Cardiac muscle cell (in vitro differentiated cells and primary cell): ENCODE measurements around the gene PLXND1. TPM values are rescaled to one million over a fixed set of nuclear protein-coding genes. Genes with fewer than 3 reads are reported as not detected.
A peak's percentile ranks its signal among the peaks of the same experiment; 100 is the strongest.

Experiments
- DNase-seq, 2 donors: peaks; one replicate each; pipeline versions ENCODE4 v3.0.0 to v3.0.0-alpha.2; 2010 to 2017; ENCODE audit warnings: low read depth in 1 of 2, low spot score in 1 of 2
- H3K27ac ChIP-seq: fragments of 200-600 bp; sonication (generic); 2 replicates; pipeline ENCODE4 v1.5.1; 2016
- H3K27me3 ChIP-seq: fragments of 200-600 bp; sonication (generic); 2 replicates; pipeline ENCODE4 v1.6.0; 2016; ENCODE audit warnings: control low read depth
- H3K36me3 ChIP-seq: fragments of 200-600 bp; sonication (generic); 2 replicates; pipeline ENCODE4 v1.5.1; 2016; ENCODE audit warnings: control low read depth
- H3K4me1 ChIP-seq: fragments of 200-600 bp; sonication (generic); 2 replicates; pipeline ENCODE4 v1.8.1; 2017; ENCODE audit warnings: low read depth, mild to moderate bottlenecking, mixed run types
- H3K4me3 ChIP-seq: fragments of 200-600 bp; sonication (generic); 2 replicates; pipeline ENCODE4 v1.5.1; 2016; ENCODE audit warnings: mild to moderate bottlenecking
- H3K9me3 ChIP-seq: fragments of 200-600 bp; sonication (generic); 2 replicates; pipeline ENCODE4 v1.5.1; 2017; ENCODE audit warnings: low read depth, mild to moderate bottlenecking, control low read depth
- polyA plus RNA-seq: library from polyadenylated mRNA; unstranded; fragments of >200 nt; fragmentation: Nextera tagmentation; extraction: Ambion mirVana; gene quantifications from 2 replicates; pipeline ENCODE4 v1.2.1, GENCODE V29; 2016
- total RNA-seq: library from RNA; depleted of rRNA; stranded (reverse); fragments of >200 nt; gene quantifications from 2 replicates; pipeline ENCODE4 v1.2.3, GENCODE V29; 2016
- TF ChIP-seq, protein P1 (sequence below): IDR thresholded peaks from 2 replicates; pipeline ENCODE4 v1.5.1; 2012; ENCODE audit warnings: low read depth, mild to moderate bottlenecking, low read length

Gene PLXND1
- total and polyA plus RNA-seq, 2 experiments from 2014 or later = 15.0 to 56.5 TPM

DNA sequence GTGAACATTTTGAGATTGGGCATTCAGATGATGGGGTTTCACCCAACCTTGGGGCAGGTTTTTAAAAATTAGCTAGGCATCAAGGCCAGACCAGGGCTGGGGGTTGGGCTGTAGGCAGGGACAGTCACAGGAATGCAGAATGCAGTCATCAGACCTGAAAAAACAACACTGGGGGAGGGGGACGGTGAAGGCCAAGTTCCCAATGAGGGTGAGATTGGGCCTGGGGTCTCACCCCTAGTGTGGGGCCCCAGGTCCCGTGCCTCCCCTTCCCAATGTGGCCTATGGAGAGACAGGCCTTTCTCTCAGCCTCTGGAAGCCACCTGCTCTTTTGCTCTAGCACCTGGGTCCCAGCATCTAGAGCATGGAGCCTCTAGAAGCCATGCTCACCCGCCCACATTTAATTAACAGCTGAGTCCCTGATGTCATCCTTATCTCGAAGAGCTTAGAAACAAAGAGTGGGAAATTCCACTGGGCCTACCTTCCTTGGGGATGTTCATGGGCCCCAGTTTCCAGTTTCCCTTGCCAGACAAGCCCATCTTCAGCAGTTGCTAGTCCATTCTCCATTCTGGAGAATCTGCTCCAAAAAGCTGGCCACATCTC, 71.9 kb downstream of the PLXND1 start:
- H3K36me3 ChIP-seq = no peaks in the 10 kb centered on the region
- no peaks in the 10 kb centered on the region for H3K27me3 ChIP-seq
- DNase-seq = no peak
- H3K9me3 ChIP-seq = no peaks in the 10 kb centered on the region
- no peak overlapping the region for H3K27ac ChIP-seq
- no peaks in the 10 kb centered on the region for H3K4me1 ChIP-seq
- TF ChIP-seq, protein P1, sequence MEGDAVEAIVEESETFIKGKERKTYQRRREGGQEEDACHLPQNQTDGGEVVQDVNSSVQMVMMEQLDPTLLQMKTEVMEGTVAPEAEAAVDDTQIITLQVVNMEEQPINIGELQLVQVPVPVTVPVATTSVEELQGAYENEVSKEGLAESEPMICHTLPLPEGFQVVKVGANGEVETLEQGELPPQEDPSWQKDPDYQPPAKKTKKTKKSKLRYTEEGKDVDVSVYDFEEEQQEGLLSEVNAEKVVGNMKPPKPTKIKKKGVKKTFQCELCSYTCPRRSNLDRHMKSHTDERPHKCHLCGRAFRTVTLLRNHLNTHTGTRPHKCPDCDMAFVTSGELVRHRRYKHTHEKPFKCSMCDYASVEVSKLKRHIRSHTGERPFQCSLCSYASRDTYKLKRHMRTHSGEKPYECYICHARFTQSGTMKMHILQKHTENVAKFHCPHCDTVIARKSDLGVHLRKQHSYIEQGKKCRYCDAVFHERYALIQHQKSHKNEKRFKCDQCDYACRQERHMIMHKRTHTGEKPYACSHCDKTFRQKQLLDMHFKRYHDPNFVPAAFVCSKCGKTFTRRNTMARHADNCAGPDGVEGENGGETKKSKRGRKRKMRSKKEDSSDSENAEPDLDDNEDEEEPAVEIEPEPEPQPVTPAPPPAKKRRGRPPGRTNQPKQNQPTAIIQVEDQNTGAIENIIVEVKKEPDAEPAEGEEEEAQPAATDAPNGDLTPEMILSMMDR = no peak
- H3K4me3 ChIP-seq = no peak overlapping the region

DNA sequence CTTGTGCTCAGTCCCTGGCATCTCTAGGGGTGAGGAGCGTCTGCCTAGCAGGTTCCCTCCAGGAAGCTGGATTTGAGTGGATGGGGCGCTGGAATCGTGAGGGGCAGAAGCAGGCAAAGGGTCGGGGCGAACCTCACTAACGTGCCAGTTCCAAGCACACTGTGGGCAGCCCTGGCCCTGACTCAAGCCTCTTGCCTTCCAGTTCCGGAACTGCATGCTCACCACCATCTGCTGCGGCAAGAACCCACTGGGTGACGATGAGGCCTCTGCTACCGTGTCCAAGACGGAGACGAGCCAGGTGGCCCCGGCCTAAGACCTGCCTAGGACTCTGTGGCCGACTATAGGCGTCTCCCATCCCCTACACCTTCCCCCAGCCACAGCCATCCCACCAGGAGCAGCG, 73.1 kb downstream of the PLXND1 start:
- DNase-seq = no peak
- no peak overlapping the region for H3K4me3 ChIP-seq
- no peaks in the 10 kb centered on the region for H3K36me3 ChIP-seq
- H3K4me1 ChIP-seq = no peaks in the 10 kb centered on the region
- H3K27me3 ChIP-seq = no peaks in the 10 kb centered on the region
- H3K27ac ChIP-seq = no peak overlapping the region
- no peaks in the 10 kb centered on the region for H3K9me3 ChIP-seq
- TF ChIP-seq, protein P1 = no peak

DNA sequence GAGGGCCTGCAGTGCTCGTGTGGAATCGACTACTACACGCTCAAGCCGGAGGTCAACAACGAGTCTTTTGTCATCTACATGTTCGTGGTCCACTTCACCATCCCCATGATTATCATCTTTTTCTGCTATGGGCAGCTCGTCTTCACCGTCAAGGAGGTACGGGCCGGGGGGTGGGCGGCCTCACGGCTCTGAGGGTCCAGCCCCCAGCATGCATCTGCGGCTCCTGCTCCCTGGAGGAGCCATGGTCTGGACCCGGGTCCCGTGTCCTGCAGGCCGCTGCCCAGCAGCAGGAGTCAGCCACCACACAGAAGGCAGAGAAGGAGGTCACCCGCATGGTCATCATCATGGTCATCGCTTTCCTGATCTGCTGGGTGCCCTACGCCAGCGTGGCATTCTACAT, 74.2 kb downstream of the PLXND1 start:
- Histone ChIP-seq H3K27me3 (no peaks in the 10 kb centered on the region), H3K9me3 (no peaks in the 10 kb centered on the region), H3K4me3 (no peak overlapping the region), H3K4me1 (no peaks in the 10 kb centered on the region), H3K27ac (no peak overlapping the region), H3K36me3 (no peaks in the 10 kb centered on the region)
- DNase-seq = no peak
- TF ChIP-seq, protein P1 = no peak

DNA sequence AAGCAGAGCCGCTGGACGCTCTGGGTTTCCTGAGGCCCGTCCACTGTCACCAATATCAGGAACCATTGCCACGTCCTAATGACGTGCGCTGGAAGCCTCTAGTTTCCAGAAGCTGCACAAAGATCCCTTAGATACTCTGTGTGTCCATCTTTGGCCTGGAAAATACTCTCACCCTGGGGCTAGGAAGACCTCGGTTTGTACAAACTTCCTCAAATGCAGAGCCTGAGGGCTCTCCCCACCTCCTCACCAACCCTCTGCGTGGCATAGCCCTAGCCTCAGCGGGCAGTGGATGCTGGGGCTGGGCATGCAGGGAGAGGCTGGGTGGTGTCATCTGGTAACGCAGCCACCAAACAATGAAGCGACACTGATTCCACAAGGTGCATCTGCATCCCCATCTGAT, 74.8 kb downstream of the PLXND1 start:
- DNase-seq = no peak
- no peaks in the 10 kb centered on the region for H3K9me3 ChIP-seq
- no peak overlapping the region for H3K27ac ChIP-seq
- no peaks in the 10 kb centered on the region for H3K36me3 ChIP-seq
- no peak overlapping the region for H3K4me3 ChIP-seq
- no peaks in the 10 kb centered on the region for H3K27me3 ChIP-seq
- TF ChIP-seq, protein P1 = no peak
- no peaks in the 10 kb centered on the region for H3K4me1 ChIP-seq

DNA sequence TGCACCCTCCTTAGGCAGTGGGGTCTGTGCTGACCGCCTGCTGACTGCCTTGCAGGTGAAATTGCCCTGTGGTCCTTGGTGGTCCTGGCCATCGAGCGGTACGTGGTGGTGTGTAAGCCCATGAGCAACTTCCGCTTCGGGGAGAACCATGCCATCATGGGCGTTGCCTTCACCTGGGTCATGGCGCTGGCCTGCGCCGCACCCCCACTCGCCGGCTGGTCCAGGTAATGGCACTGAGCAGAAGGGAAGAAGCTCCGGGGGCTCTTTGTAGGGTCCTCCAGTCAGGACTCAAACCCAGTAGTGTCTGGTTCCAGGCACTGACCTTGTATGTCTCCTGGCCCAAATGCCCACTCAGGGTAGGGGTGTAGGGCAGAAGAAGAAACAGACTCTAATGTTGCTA, 75.7 kb downstream of the PLXND1 start:
- TF ChIP-seq, protein P1 = no peak
- Histone ChIP-seq H3K9me3 (no peaks in the 10 kb centered on the region), H3K4me1 (no peaks in the 10 kb centered on the region), H3K36me3 (no peaks in the 10 kb centered on the region), H3K4me3 (no peak overlapping the region), H3K27ac (no peak overlapping the region), H3K27me3 (no peaks in the 10 kb centered on the region)
- no peak for DNase-seq

GRCh38 chr3:129530251-129530791, 76.2 kb downstream of the PLXND1 start:
- peak; percentile 18 to 95 for DNase-seq
- Histone ChIP-seq H3K36me3 (no peaks in the 10 kb centered on the region), H3K27ac (no peak overlapping the region), H3K4me1 (no peaks in the 10 kb centered on the region), H3K4me3 (no peak overlapping the region), H3K27me3 (no peaks in the 10 kb centered on the region), H3K9me3 (no peaks in the 10 kb centered on the region)
- TF ChIP-seq, protein P1 = no peak
